OCI-LY3 (cell line): Measurements from ENCODE around the gene IRF2BP2.

ENCODE experiments used
- EZH2phosphoT487 ChIP-seq: fragments of 200-600 bp; shearing (Covaris generic); IDR thresholded peaks from 2 replicates; pipeline ENCODE4 v1.6.1; 2018; ENCODE audit warnings: antibody characterized with exemption, mixed run types, low read depth
- TF ChIP-seq, protein P1 (sequence below): fragments of 200-600, 300-600 bp; sonication (generic); IDR thresholded peaks from 2 replicates; pipeline ENCODE4 v1.5.1; 2014; ENCODE audit warnings: antibody characterized with exemption, low read length, low read depth

GRCh38 chr1:234619071-234619480 lies 9.1 kb upstream of the IRF2BP2 start:
- no peak for TF ChIP-seq EZH2phosphoT487
- TF ChIP-seq, protein P1, sequence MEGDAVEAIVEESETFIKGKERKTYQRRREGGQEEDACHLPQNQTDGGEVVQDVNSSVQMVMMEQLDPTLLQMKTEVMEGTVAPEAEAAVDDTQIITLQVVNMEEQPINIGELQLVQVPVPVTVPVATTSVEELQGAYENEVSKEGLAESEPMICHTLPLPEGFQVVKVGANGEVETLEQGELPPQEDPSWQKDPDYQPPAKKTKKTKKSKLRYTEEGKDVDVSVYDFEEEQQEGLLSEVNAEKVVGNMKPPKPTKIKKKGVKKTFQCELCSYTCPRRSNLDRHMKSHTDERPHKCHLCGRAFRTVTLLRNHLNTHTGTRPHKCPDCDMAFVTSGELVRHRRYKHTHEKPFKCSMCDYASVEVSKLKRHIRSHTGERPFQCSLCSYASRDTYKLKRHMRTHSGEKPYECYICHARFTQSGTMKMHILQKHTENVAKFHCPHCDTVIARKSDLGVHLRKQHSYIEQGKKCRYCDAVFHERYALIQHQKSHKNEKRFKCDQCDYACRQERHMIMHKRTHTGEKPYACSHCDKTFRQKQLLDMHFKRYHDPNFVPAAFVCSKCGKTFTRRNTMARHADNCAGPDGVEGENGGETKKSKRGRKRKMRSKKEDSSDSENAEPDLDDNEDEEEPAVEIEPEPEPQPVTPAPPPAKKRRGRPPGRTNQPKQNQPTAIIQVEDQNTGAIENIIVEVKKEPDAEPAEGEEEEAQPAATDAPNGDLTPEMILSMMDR, result no peak
